ENCODE data around the gene DHX34.
"Not testable (repeated sequence)": the region's sequence is repeated elsewhere in the genome, so short reads cannot be mapped to it uniquely, and the experiment has no call there.

DHX34 gene

GRCh38 chr19:47348819-47349795 is at the start of gene DHX34:
DHX34 (plus strand) TSS chr19:47349315; CDS start chr19:47353031, 3,716 bp downstream.
- peak; percentile 93 for DNase-seq

- not testable (repeated sequence) for DNase-seq
These were observed 48.2 kb upstream of the DHX34 start for GRCh38 chr19:47300867-47301266.

- DNase-seq = no peak
These were observed 46.9 kb upstream of the DHX34 start for GRCh38 chr19:47302249-47302648.

GRCh38 chr19:47303966-47304365 is 45.1 kb upstream of the DHX34 start:
- no peak for DNase-seq

- peak; percentile 39 for DNase-seq
These were observed 43.8 kb upstream of the DHX34 start for GRCh38 chr19:47305309-47305751.

- no peak for DNase-seq
These were observed 42.8 kb upstream of the DHX34 start for GRCh38 chr19:47306303-47306702.

GRCh38 chr19:47309038-47309437 is 40.1 kb upstream of the DHX34 start:
- no peak for DNase-seq

- no peak for DNase-seq
These were observed 39.5 kb upstream of the DHX34 start, which contains the start of gene C5AR1 for GRCh38 chr19:47309608-47310007. C5AR1 (plus strand) TSS chr19:47309861; CDS start chr19:47309896, 35 bp downstream.

- no peak for DNase-seq
These were observed 38.8 kb upstream of the DHX34 start for GRCh38 chr19:47310323-47310722.

GRCh38 chr19:47310819-47311218 is 38.3 kb upstream of the DHX34 start:
- no peak for DNase-seq

- DNase-seq = no peak
These were observed 36.6 kb upstream of the DHX34 start for GRCh38 chr19:47312366-47313006.

GRCh38 chr19:47313754-47314295 is 35.3 kb upstream of the DHX34 start:
- DNase-seq = no peak

GRCh38 chr19:47315125-47315821 is 33.8 kb upstream of the DHX34 start:
- no peak for DNase-seq

GRCh38 chr19:47316513-47316912 is 32.6 kb upstream of the DHX34 start:
- DNase-seq = no peak

- DNase-seq = no peak
These were observed 28.9 kb upstream of the DHX34 start for GRCh38 chr19:47319923-47320871.

GRCh38 chr19:47321630-47322029 is 27.5 kb upstream of the DHX34 start:
- DNase-seq = no peak

- no peak for DNase-seq
These were observed 27.1 kb upstream of the DHX34 start for GRCh38 chr19:47322058-47322457.

GRCh38 chr19:47323409-47323808 is 25.7 kb upstream of the DHX34 start:
- DNase-seq = no peak

GRCh38 chr19:47323872-47324271 is 25.2 kb upstream of the DHX34 start:
- DNase-seq = no peak

GRCh38 chr19:47324502-47324901 is 24.6 kb upstream of the DHX34 start:
- DNase-seq = no peak

- no peak for DNase-seq
These were observed 18.6 kb upstream of the DHX34 start for GRCh38 chr19:47330466-47330869.

- DNase-seq = no peak
These were observed 17.6 kb upstream of the DHX34 start for GRCh38 chr19:47331490-47331889.
